GM12878 (cell line): ENCODE results near the gene NT5C2. TPM values are rescaled to one million over a fixed set of nuclear protein-coding genes. Genes with fewer than 3 reads are reported as not detected.

ENCODE experiments used
- CUX1 ChIP-seq: IDR thresholded peaks from 2 replicates; pipeline ENCODE4 v1.6.1; 2012; ENCODE audit warnings: improper control_type of control experiment, low read depth, low read length; ENCODE audit not compliant: insufficient replicate concordance
- DPF2 ChIP-seq: fragments of 450-650 bp; IDR thresholded peaks from 2 replicates; pipeline ENCODE4 v1.6.1; 2017; ENCODE audit warnings: mild to moderate bottlenecking
- HDAC6 ChIP-seq: fragments of 200-600 bp; sonication (generic); IDR thresholded peaks from one replicate; pipeline ENCODE4 v1.8.0; 2017; ENCODE audit warnings: antibody characterized with exemption; ENCODE audit not compliant: unreplicated experiment
- IKZF1 ChIP-seq: fragments of 450-650 bp; conservative IDR thresholded peaks from 2 replicates; pipeline ENCODE4 v1.6.1; 2017; ENCODE audit warnings: antibody characterized with exemption, mild to moderate bottlenecking
- JUND ChIP-seq: IDR thresholded peaks from 2 replicates; pipeline ENCODE4 v1.6.1; 2012; ENCODE audit warnings: low read depth, mild to moderate bottlenecking, low read length, improper control_type of control experiment, moderate library complexity
- MEF2A ChIP-seq: IDR thresholded peaks from 2 replicates; pipeline ENCODE4 v1.6.1; 2011; ENCODE audit warnings: low read depth, mild to moderate bottlenecking, low read length, moderate library complexity; ENCODE audit not compliant: insufficient read depth
- MTA2 ChIP-seq: fragments of 450-650 bp; IDR thresholded peaks from 2 replicates; pipeline ENCODE4 v1.6.1; 2016; ENCODE audit warnings: low read depth, mild to moderate bottlenecking, moderate library complexity
- NFIC ChIP-seq: IDR thresholded peaks from 2 replicates; pipeline ENCODE4 v1.6.1; 2012; ENCODE audit warnings: low read depth, mild to moderate bottlenecking, inconsistent platforms, low read length, moderate library complexity
- NKRF ChIP-seq: fragments of 450-650 bp; conservative IDR thresholded peaks from 2 replicates; pipeline ENCODE4 v1.6.1; 2017; ENCODE audit warnings: mild to moderate bottlenecking, moderate library complexity
- NR2F1 ChIP-seq: fragments of 450-650 bp; conservative IDR thresholded peaks from 2 replicates; pipeline ENCODE4 v1.6.1; 2017; ENCODE audit warnings: mild to moderate bottlenecking
- RAD51 ChIP-seq: fragments of 450-650 bp; IDR thresholded peaks from 2 replicates; pipeline ENCODE4 v1.6.1; 2016; ENCODE audit warnings: moderate library complexity, mild to moderate bottlenecking, inconsistent platforms
- SPI1 ChIP-seq: IDR thresholded peaks from 2 replicates; pipeline ENCODE4 v1.6.1; 2011; ENCODE audit warnings: low read depth, mild to moderate bottlenecking, low read length, moderate library complexity, borderline replicate concordance; ENCODE audit not compliant: insufficient read depth
- USF2 ChIP-seq: IDR thresholded peaks from 2 replicates; pipeline ENCODE4 v1.6.1; 2011; ENCODE audit warnings: low read depth, low read length, improper control_type of control experiment, borderline replicate concordance
- polyA plus RNA-seq, 11 experiments: library from polyadenylated mRNA; depleted of rRNA in 4 of 11; unstranded in 6 of 11; stranded (reverse) in 5 of 11; fragments of >200 nt; fragmentation: Nextera tagmentation in 4 of 11; fragmentation: Illumina TruSeq in 1 of 11; extraction: Ambion mirVana in 4 of 11; extraction: Trizol in 1 of 11; gene quantifications; 1 replicate in 1 of 11; 2 replicates in 10 of 11; pipeline versions ENCODE4 v1.2.1 to v1.2.3, GENCODE V29; 2011 to 2016; ENCODE audit warnings: inconsistent platforms in 2 of 11, missing spikeins in 2 of 11, low read depth in 1 of 11
- total RNA-seq, 4 experiments: library from RNA; depleted of rRNA in 3 of 4; stranded (reverse); fragments of >200 nt in 3 of 4; fragmentation: Illumina TruSeq in 1 of 4; extraction: Trizol in 1 of 4; gene quantifications; 2 replicates each; pipeline versions ENCODE4 v1.2.1 to v1.2.3, GENCODE V29; 2013 to 2021
- TF ChIP-seq, protein P1 (sequence below): fragments of 450-650 bp; IDR thresholded peaks from 2 replicates; pipeline ENCODE4 v1.6.1; 2017; ENCODE audit warnings: mild to moderate bottlenecking
- TF ChIP-seq, protein P2 (sequence below): fragments of 150-350 bp; IDR thresholded peaks from 2 replicates; pipeline ENCODE4 v1.6.1; 2016; ENCODE audit warnings: low read depth, low read length

The NT5C2 gene
- total and polyA plus RNA-seq, 10 of the 15 experiments (the other 5 are each of a cell fraction or from before 2014, with no cell fraction given): 15.8 to 70.1 (median 56.0) TPM

- TF ChIP-seq, protein P1, sequence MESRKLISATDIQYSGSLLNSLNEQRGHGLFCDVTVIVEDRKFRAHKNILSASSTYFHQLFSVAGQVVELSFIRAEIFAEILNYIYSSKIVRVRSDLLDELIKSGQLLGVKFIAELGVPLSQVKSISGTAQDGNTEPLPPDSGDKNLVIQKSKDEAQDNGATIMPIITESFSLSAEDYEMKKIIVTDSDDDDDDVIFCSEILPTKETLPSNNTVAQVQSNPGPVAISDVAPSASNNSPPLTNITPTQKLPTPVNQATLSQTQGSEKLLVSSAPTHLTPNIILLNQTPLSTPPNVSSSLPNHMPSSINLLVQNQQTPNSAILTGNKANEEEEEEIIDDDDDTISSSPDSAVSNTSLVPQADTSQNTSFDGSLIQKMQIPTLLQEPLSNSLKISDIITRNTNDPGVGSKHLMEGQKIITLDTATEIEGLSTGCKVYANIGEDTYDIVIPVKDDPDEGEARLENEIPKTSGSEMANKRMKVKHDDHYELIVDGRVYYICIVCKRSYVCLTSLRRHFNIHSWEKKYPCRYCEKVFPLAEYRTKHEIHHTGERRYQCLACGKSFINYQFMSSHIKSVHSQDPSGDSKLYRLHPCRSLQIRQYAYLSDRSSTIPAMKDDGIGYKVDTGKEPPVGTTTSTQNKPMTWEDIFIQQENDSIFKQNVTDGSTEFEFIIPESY: no peak
- TF ChIP-seq RAD51 (no peak), CUX1 (no peak), IKZF1 (no peak), NR2F1 (no peak), MTA2 (peak; percentile 80), DPF2 (no peak; the same call in 1 of the 2 replicates), NFIC (no peak), SPI1 (peak; percentile 81), JUND (no peak), MEF2A (no peak), USF2 (no peak), NKRF (no peak), HDAC6 (no peak)
- TF ChIP-seq, protein P2, sequence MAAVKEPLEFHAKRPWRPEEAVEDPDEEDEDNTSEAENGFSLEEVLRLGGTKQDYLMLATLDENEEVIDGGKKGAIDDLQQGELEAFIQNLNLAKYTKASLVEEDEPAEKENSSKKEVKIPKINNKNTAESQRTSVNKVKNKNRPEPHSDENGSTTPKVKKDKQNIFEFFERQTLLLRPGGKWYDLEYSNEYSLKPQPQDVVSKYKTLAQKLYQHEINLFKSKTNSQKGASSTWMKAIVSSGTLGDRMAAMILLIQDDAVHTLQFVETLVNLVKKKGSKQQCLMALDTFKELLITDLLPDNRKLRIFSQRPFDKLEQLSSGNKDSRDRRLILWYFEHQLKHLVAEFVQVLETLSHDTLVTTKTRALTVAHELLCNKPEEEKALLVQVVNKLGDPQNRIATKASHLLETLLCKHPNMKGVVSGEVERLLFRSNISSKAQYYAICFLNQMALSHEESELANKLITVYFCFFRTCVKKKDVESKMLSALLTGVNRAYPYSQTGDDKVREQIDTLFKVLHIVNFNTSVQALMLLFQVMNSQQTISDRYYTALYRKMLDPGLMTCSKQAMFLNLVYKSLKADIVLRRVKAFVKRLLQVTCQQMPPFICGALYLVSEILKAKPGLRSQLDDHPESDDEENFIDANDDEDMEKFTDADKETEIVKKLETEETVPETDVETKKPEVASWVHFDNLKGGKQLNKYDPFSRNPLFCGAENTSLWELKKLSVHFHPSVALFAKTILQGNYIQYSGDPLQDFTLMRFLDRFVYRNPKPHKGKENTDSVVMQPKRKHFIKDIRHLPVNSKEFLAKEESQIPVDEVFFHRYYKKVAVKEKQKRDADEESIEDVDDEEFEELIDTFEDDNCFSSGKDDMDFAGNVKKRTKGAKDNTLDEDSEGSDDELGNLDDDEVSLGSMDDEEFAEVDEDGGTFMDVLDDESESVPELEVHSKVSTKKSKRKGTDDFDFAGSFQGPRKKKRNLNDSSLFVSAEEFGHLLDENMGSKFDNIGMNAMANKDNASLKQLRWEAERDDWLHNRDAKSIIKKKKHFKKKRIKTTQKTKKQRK: no peak
Observed at GRCh38 chr10:103177123-103177522, 15.9 kb downstream of the NT5C2 start (continued).
